ENCODE measurements around the gene PSD. TPM values are rescaled to one million over a fixed set of nuclear protein-coding genes. Genes with fewer than 3 reads are reported as not detected.

Gene PSD
- total and polyA plus RNA-seq, 12 donors = 0.19 to 1.5 (median 0.42) TPM; not detected in 1

DNA sequence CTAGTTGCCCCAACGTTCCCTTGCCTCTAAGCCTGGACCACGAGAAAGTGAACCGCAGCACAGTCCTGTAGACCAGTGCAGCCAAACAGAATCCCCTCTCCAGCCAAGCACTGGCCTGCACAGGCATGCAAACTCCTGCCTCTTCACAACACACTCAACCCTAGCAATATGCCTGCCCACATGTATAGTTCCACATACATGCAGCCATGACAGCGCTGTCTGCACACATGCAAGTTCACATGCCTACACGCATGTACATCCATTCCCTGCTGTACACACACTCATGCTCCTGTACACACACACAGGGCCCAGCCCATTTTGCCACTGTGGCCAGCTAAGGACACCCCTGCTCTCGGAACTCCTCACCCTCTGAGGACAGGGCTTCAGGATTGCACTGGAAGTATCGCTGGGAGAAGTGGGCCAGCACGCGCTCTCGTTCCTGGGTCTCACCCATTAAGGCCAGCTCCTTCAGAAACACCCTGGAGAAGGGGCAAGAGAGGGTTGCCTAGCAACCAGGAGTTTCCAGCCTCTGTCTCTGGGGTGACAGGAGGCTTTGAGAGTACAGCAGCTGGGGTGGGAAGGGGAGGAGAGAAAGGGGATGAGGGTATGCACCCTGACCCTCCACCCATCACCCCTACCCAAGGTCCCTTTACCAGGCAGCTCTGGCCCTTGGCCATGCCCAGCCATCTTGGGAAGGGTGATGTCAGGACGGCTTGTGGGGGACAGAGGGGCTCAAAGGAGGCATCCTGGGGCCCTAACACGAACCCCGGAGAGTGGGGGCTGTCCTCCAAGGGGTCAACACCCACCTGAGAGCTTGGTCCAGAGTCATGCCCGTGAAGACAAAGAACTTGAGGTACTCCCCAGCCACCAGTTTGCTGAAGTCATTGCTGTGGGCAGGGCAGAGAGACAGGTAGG is 7.0 kb downstream of the PSD start:
- 77 to 81% methylated on average over 14 of the region's 14 CpGs for WGBS, 2 donors
- no peaks in the 10 kb centered on the region for H3K36me3 ChIP-seq
- H3K4me3 ChIP-seq = no peak overlapping the region
- no peak overlapping the region for H3K27ac ChIP-seq
- no peak for DNase-seq
- intact Hi-C loops (cut with DNase I) = loop anchor here in 1 of 10 donors (10.0 kb wide), 1 partner anchor 173 kb away; no protein-coding TSS in a partner anchor
- no peaks in the 10 kb centered on the region for H3K9me3 ChIP-seq
- H3K4me1 ChIP-seq = peaks cover 0 to 24% (median 13%) of the 10 kb centered on the region in 9 donors
- TF ChIP-seq, protein P1, sequence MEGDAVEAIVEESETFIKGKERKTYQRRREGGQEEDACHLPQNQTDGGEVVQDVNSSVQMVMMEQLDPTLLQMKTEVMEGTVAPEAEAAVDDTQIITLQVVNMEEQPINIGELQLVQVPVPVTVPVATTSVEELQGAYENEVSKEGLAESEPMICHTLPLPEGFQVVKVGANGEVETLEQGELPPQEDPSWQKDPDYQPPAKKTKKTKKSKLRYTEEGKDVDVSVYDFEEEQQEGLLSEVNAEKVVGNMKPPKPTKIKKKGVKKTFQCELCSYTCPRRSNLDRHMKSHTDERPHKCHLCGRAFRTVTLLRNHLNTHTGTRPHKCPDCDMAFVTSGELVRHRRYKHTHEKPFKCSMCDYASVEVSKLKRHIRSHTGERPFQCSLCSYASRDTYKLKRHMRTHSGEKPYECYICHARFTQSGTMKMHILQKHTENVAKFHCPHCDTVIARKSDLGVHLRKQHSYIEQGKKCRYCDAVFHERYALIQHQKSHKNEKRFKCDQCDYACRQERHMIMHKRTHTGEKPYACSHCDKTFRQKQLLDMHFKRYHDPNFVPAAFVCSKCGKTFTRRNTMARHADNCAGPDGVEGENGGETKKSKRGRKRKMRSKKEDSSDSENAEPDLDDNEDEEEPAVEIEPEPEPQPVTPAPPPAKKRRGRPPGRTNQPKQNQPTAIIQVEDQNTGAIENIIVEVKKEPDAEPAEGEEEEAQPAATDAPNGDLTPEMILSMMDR (IDR thresholded peaks at IDR 0.05) = no peak
- peaks cover 13 to 92% (median 90%) of the 10 kb centered on the region in 7 donors for H3K27me3 ChIP-seq
- no peak for ATAC-seq

DNA sequence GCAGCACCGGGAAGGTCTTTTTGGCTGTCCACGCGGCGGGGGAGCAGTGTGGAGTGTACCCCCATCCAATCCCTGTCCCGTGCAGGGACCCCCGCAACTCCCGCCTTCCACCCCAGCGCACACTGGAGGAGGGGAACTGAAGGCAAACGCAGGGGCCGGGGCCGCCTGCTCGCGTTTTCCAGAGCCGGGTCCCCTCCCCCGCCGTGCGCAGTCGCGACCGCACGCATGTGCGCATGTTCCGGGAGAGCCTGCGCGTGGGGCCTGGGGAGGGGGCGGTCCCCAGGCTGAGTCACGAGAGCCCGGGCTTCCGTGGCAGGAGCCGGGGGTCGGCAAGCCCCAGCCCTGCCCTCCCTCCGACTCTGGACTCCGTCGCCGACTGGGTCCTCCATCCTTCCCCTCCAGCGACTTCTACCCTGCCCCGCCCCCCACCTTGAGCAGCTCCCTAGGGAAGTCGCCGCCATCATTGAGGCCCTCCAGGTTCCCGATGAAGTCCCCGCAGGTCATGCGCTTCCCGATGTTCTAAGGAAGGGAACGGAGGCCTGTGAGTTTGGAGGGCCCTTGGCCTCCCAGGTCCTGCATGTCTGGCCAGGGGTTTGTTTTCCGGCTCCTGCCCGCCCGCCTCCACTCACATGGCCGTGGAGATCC is 8.0 kb downstream of the PSD start:
- WGBS, 2 donors = 1 to 4% methylated on average over 47 to 48 of the region's 48 CpGs

DNA sequence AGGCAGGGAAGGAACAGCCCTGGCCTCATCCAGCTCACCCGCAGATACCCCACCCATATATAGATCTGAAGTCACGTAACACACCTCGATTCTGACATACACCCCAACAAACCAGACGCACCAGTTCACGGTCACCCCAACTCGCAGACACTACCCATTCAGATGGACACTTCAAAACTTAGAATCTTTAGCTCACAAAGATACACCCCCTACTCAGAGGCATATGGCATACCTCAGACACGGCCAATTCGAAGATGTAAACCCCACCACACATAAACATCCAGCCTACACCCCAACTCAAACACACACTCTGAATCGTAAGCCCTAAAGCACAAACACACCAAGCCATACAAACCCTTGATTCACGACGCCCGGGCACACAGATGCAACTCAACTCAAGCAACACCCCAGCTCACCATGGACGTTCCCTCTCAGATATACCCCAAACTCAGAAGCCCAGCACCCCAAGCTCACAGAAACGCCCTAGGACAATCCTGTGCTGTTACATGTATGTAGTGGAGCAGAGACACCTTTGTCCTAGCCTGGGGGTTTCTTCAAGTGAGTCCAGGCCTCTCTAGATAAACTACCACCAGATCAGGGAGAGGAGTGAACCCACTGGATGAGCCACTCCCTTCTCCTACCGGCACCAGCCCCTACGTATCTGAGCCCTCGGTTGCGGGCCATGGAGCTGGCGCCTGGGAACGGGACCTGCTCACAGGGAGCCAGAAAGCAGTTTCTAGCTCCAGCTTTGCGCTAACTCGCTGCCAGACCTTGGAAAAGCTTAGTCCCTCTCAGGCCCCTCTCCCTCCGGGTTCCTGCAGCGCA is 8.8 kb downstream of the PSD start:
- TF ChIP-seq, protein P1 (IDR thresholded peaks at IDR 0.05) = no peak
- no peaks in the 10 kb centered on the region for H3K36me3 ChIP-seq
- ATAC-seq = peak in 1 of 8 donors; percentile 3
- no peak overlapping the region for H3K27ac ChIP-seq
- no peak for DNase-seq
- H3K9me3 ChIP-seq = no peaks in the 10 kb centered on the region
- peaks cover 13 to 75% (median 73%) of the 10 kb centered on the region in 7 donors for H3K27me3 ChIP-seq
- peaks cover 0 to 24% (median 13%) of the 10 kb centered on the region in 9 donors for H3K4me1 ChIP-seq
- peak overlapping the region in 9 of 10 donors; percentile 12 to 50 (median 37) for H3K4me3 ChIP-seq
- intact Hi-C loops (cut with DNase I) = loop anchor here in 1 of 10 donors (10.0 kb wide), 1 partner anchor 175 kb away; no protein-coding TSS in a partner anchor
- WGBS, 2 donors = 28 to 33% methylated on average over 24 of the region's 24 CpGs

More for the DNA sequence above, 8.0 kb downstream of the PSD start:
- Histone ChIP-seq H3K9me3 (no peaks in the 10 kb centered on the region), H3K27me3 (peaks cover 13 to 82% (median 80%) of the 10 kb centered on the region in 7 donors), H3K36me3 (no peaks in the 10 kb centered on the region), H3K27ac (no peak overlapping the region), H3K4me3 (peak overlapping the region in 9 of 10 donors; percentile 12 to 46 (median 37)), H3K4me1 (peaks cover 0 to 24% (median 13%) of the 10 kb centered on the region in 9 donors)
- DNase-seq = no peak
- TF ChIP-seq, protein P1 (IDR thresholded peaks at IDR 0.05) = no peak
- intact Hi-C loops (cut with DNase I) = loop anchor here in 1 of 10 donors (10.0 kb wide), 1 partner anchor 174 kb away; no protein-coding TSS in a partner anchor
- peak in 3 of 8 donors; percentile 4 to 22 (median 22) for ATAC-seq

All from heart right ventricle (tissue), 16 donors.